Smooth muscle cell (in vitro differentiated cells): ENCODE data around the gene ACTN4. TPM values are rescaled to one million over a fixed set of nuclear protein-coding genes. Genes with fewer than 3 reads are reported as not detected.

Source experiments
- DNase-seq: peaks from one replicate; lab custom pipeline; 2025; ENCODE audit not compliant: unreplicated experiment; lab: John Stamatoyannopoulos, UW
- H2AFZ ChIP-seq: fragments of 200-600 bp; sonication (generic); 2 replicates; pipeline ENCODE4 v1.6.0; 2016; ENCODE audit warnings: antibody characterized with exemption, low read depth, mild to moderate bottlenecking
- H3F3A ChIP-seq: fragments of 200-600 bp; sonication (generic); 2 replicates; pipeline ENCODE4 v1.6.0; 2017; ENCODE audit warnings: antibody characterized with exemption, low read depth
- H3K27ac ChIP-seq: fragments of 200-600 bp; sonication (generic); 2 replicates; pipeline ENCODE4 v1.5.1; 2016; ENCODE audit warnings: low read depth, mild to moderate bottlenecking
- H3K27me3 ChIP-seq: fragments of 200-600 bp; sonication (generic); 2 replicates; pipeline ENCODE4 v1.6.1; 2016; ENCODE audit warnings: low read depth, mild to moderate bottlenecking
- H3K36me3 ChIP-seq: fragments of 200-600 bp; sonication (generic); 2 replicates; pipeline ENCODE4 v1.5.1; 2016; ENCODE audit warnings: low read depth
- H3K4me1 ChIP-seq: fragments of 200-600 bp; sonication (generic); 2 replicates; pipeline ENCODE4 v1.5.1; 2016; ENCODE audit warnings: low read depth
- H3K4me2 ChIP-seq: fragments of 200-600 bp; sonication (generic); 2 replicates; pipeline ENCODE4 v1.6.0; 2016; ENCODE audit warnings: mild to moderate bottlenecking
- H3K4me3 ChIP-seq: fragments of 200-600 bp; sonication (generic); 2 replicates; pipeline ENCODE4 v1.5.1; 2016; ENCODE audit warnings: mild to moderate bottlenecking
- H3K79me2 ChIP-seq: fragments of 200-600 bp; sonication (generic); 2 replicates; pipeline ENCODE4 v1.6.0; 2016; ENCODE audit warnings: low read depth, mild to moderate bottlenecking
- H3K9ac ChIP-seq: fragments of 200-600 bp; sonication (generic); 2 replicates; pipeline ENCODE4 v1.6.0; 2016; ENCODE audit warnings: low read depth
- H3K9me3 ChIP-seq: fragments of 200-600 bp; sonication (generic); replicated peaks from 2 replicates; pipeline ENCODE4 v1.5.1; 2016; ENCODE audit warnings: low read depth
- H4K20me1 ChIP-seq: fragments of 200-600 bp; sonication (generic); 2 replicates; pipeline ENCODE4 v1.6.0; 2016; ENCODE audit warnings: low read depth
- CTCF ChIP-seq: fragments of 200-600 bp; sonication (generic); IDR thresholded peaks from 2 replicates; pipeline ENCODE4 v1.5.1; 2017; ENCODE audit warnings: borderline replicate concordance, mild to moderate bottlenecking, antibody characterized with exemption; ENCODE audit not compliant: insufficient read depth, poor library complexity, severe bottlenecking
- WGBS: methylation state at CpG from one replicate; pipeline ENCODE4 v1.1.7; 2016; ENCODE audit warnings: low lambda C conversion rate; 5-methylcytosine and 5-hydroxymethylcytosine counted together
- polyA plus RNA-seq: library from polyadenylated mRNA; unstranded; fragments of >200 nt; fragmentation: Nextera tagmentation; extraction: Ambion mirVana; gene quantifications from 2 replicates; pipeline ENCODE4 v1.2.1, GENCODE V29; 2016
- total RNA-seq: library from RNA; depleted of rRNA; stranded (reverse); fragments of >200 nt; gene quantifications from 2 replicates; pipeline ENCODE4 v1.2.3, GENCODE V29; 2014

The ACTN4 gene
- total and polyA plus RNA-seq, 2 experiments from 2014 or later = 53.8 to 311 TPM

- H4K20me1 ChIP-seq = peaks cover 9% of the 10 kb centered on the region
- no peak overlapping the region for H3K4me3 ChIP-seq
- peaks cover 32% of the 10 kb centered on the region for H3F3A ChIP-seq
- 89% methylated on average over 6 of the region's 6 CpGs for WGBS
- H3K36me3 ChIP-seq = no peaks in the 10 kb centered on the region
- no peaks in the 10 kb centered on the region for H3K4me1 ChIP-seq
- H2AFZ ChIP-seq = no peak overlapping the region
- TF ChIP-seq CTCF = no peak
- H3K4me2 ChIP-seq = no peak overlapping the region
- DNase-seq = no peak
- H3K27ac ChIP-seq = peak overlapping the region; percentile 37
- no peaks in the 10 kb centered on the region for H3K79me2 ChIP-seq
- H3K9me3 ChIP-seq = no peaks in the 10 kb centered on the region
- no peak overlapping the region for H3K9ac ChIP-seq
- no peaks in the 10 kb centered on the region for H3K27me3 ChIP-seq
These were observed 86.2 kb downstream of the ACTN4 start for GRCh38 chr19:38733493-38734175.

- Histone ChIP-seq H3K79me2 (no peaks in the 10 kb centered on the region), H4K20me1 (peaks cover 6% of the 10 kb centered on the region), H3K9me3 (no peaks in the 10 kb centered on the region), H3K4me2 (no peak overlapping the region), H3K36me3 (no peaks in the 10 kb centered on the region), H3K27ac (peak overlapping the region; percentile 55), H2AFZ (no peak overlapping the region), H3K4me1 (no peaks in the 10 kb centered on the region), H3F3A (peaks cover 32% of the 10 kb centered on the region), H3K9ac (no peak overlapping the region), H3K4me3 (no peak overlapping the region), H3K27me3 (no peaks in the 10 kb centered on the region)
- 90% methylated on average over 3 of the region's 4 CpGs for WGBS
- TF ChIP-seq CTCF = no peak
- no peak for DNase-seq
These were observed 86.7 kb downstream of the ACTN4 start for GRCh38 chr19:38734176-38734425.

GRCh38 chr19:38734426-38735256, 87.2 kb downstream of the ACTN4 start:
- peak overlapping the region; percentile 14 for H3K4me2 ChIP-seq
- no peaks in the 10 kb centered on the region for H3K79me2 ChIP-seq
- DNase-seq = no peak
- no peak overlapping the region for H3K9ac ChIP-seq
- no peak overlapping the region for H2AFZ ChIP-seq
- no peaks in the 10 kb centered on the region for H3K4me1 ChIP-seq
- H3F3A ChIP-seq = peaks cover 32% of the 10 kb centered on the region
- TF ChIP-seq CTCF = no peak
- no peaks in the 10 kb centered on the region for H3K9me3 ChIP-seq
- WGBS = 68% methylated on average over 12 of the region's 13 CpGs
- peak overlapping the region; percentile 55 for H3K27ac ChIP-seq
- H3K27me3 ChIP-seq = no peaks in the 10 kb centered on the region
- no peak overlapping the region for H3K4me3 ChIP-seq
- peaks cover 6% of the 10 kb centered on the region for H4K20me1 ChIP-seq
- H3K36me3 ChIP-seq = no peaks in the 10 kb centered on the region

GRCh38 chr19:38735257-38735686, 87.8 kb downstream of the ACTN4 start:
- Histone ChIP-seq H3K9ac (no peak overlapping the region), H3K9me3 (no peaks in the 10 kb centered on the region), H3K27ac (peak overlapping the region; percentile 55)

More at GRCh38 chr19:38735257-38735686, 87.8 kb downstream of the ACTN4 start:
- peak overlapping the region; percentile 14 for H3K4me2 ChIP-seq
- no peak for DNase-seq
- H2AFZ ChIP-seq = no peak overlapping the region
- WGBS = 22% methylated on average over 11 of the region's 18 CpGs
- H3K4me3 ChIP-seq = peak overlapping the region; percentile 28
- no peaks in the 10 kb centered on the region for H3K79me2 ChIP-seq
- no peaks in the 10 kb centered on the region for H3K36me3 ChIP-seq
- no peaks in the 10 kb centered on the region for H3K4me1 ChIP-seq
- no peaks in the 10 kb centered on the region for H3K27me3 ChIP-seq
- TF ChIP-seq CTCF = no peak
- peaks cover 5% of the 10 kb centered on the region for H4K20me1 ChIP-seq
- peaks cover 31% of the 10 kb centered on the region for H3F3A ChIP-seq
